Prostate gland (tissue), 2 donors: Measurements from ENCODE around the gene PSTPIP1. TPM values are rescaled to one million over a fixed set of nuclear protein-coding genes. Genes with fewer than 3 reads are reported as not detected.

Experiments
- DNase-seq: peaks from one replicate; pipeline ENCODE4 v3.0.0-alpha.2; 2019; ENCODE audit warnings: low spot score
- H3K27ac ChIP-seq, 2 donors: fragments of 200-600 bp; sonication (generic); 2 replicates each; pipeline ENCODE4 v1.5.1; 2017 to 2019
- H3K27me3 ChIP-seq: fragments of 200-600 bp; sonication (generic); replicated peaks from 2 replicates; pipeline ENCODE4 v1.5.1; 2019; ENCODE audit not compliant: insufficient read depth
- H3K36me3 ChIP-seq, 2 donors: fragments of 200-600 bp; sonication (generic); 1 replicate in 1 of 2; 2 replicates in 1 of 2; pipeline versions ENCODE4 v1.5.1 to v1.8.1; 2017 to 2019
- H3K4me1 ChIP-seq: fragments of 200-600 bp; sonication (generic); replicated peaks from 2 replicates; pipeline ENCODE4 v1.5.1; 2019
- H3K4me3 ChIP-seq, 2 donors: fragments of 200-600 bp; sonication (generic); 2 replicates each; pipeline ENCODE4 v1.5.1; 2017 to 2019
- H3K9me3 ChIP-seq: fragments of 200-600 bp; sonication (generic); 2 replicates; pipeline ENCODE4 v1.5.1; 2017
- CTCF ChIP-seq, 4 experiments: fragments of 200-600 bp in 2 of 4; fragments of 450-650 bp in 2 of 4; sonication (generic) in 2 of 4; IDR thresholded peaks; 1 replicate in 3 of 4; 2 replicates in 1 of 4; pipeline ENCODE4 v1.5.1; 2016 to 2019; ENCODE audit warnings: antibody characterized with exemption in 4 of 4, mild to moderate bottlenecking in 2 of 4, moderate library complexity in 2 of 4
- POLR2A ChIP-seq: fragments of 450-650 bp; IDR thresholded peaks from one replicate; pipeline ENCODE4 v1.6.1; 2016; ENCODE audit warnings: antibody characterized with exemption, mild to moderate bottlenecking
- POLR2AphosphoS5 ChIP-seq: sonication (generic); formaldehyde crosslinking; IDR thresholded peaks from one replicate; pipeline ENCODE4 v1.6.1; 2017; ENCODE audit warnings: antibody characterized with exemption
- WGBS: methylation state at CpG from one replicate; pipeline ENCODE4 v1.1.5; 2018; 5-methylcytosine and 5-hydroxymethylcytosine counted together
- intact Hi-C: fragments of 100-400 bp; cut with DNase I; formaldehyde crosslinking; loops from one replicate; pipeline ENCODE4 v1.14.2; 2022
- total RNA-seq, 2 donors: library from RNA; depleted of rRNA; stranded (reverse); fragments of >200 nt; gene quantifications; one replicate each; pipeline ENCODE4 v1.1.0, GENCODE V29; 2016

Gene PSTPIP1
- total RNA-seq, 2 donors from 2014 or later: 2.1 to 7.0 TPM

GRCh38 chr15:76978522-76979330, 16.2 kb upstream of the PSTPIP1 start:
- DNase-seq: no peak
- Histone ChIP-seq H3K27ac (no peak overlapping the region), H3K9me3 (no peaks in the 10 kb centered on the region), H3K4me1 (no peaks in the 10 kb centered on the region), H3K36me3 (no peaks in the 10 kb centered on the region), H3K27me3 (no peaks in the 10 kb centered on the region), H3K4me3 (no peak overlapping the region)
- TF ChIP-seq CTCF (IDR thresholded peaks at IDR 0.05) (no peak), POLR2AphosphoS5 (no peak), POLR2A (no peak)
- WGBS: 92% methylated on average over 18 of the region's 18 CpGs
- intact Hi-C loops: no loop called here

- no peak overlapping the region for H3K4me3 ChIP-seq
- WGBS: 96% methylated on average over 23 of the region's 23 CpGs
Measured at GRCh38 chr15:76979331-76979925, 15.5 kb upstream of the PSTPIP1 start.

GRCh38 chr15:76979996-76980520, 14.9 kb upstream of the PSTPIP1 start:
- H3K4me1 ChIP-seq: no peaks in the 10 kb centered on the region
- WGBS: 91% methylated on average over 7 of the region's 7 CpGs
- H3K27ac ChIP-seq: no peak overlapping the region
- no peak overlapping the region for H3K4me3 ChIP-seq
- no peaks in the 10 kb centered on the region for H3K9me3 ChIP-seq
- TF ChIP-seq POLR2AphosphoS5 (no peak), CTCF (IDR thresholded peaks at IDR 0.05) (no peak), POLR2A (no peak)
- H3K27me3 ChIP-seq: no peaks in the 10 kb centered on the region
- H3K36me3 ChIP-seq: no peaks in the 10 kb centered on the region
- DNase-seq: no peak
- intact Hi-C loops: no loop called here

More at GRCh38 chr15:76979331-76979925, 15.5 kb upstream of the PSTPIP1 start:
- intact Hi-C loops: no loop called here
- H3K27me3 ChIP-seq: no peaks in the 10 kb centered on the region
- TF ChIP-seq POLR2A (no peak), POLR2AphosphoS5 (no peak), CTCF (IDR thresholded peaks at IDR 0.05) (no peak)
- no peak overlapping the region for H3K27ac ChIP-seq
- no peak for DNase-seq
- no peaks in the 10 kb centered on the region for H3K9me3 ChIP-seq
- H3K4me1 ChIP-seq: no peaks in the 10 kb centered on the region
- no peaks in the 10 kb centered on the region for H3K36me3 ChIP-seq

- Histone ChIP-seq H3K27me3 (no peaks in the 10 kb centered on the region), H3K36me3 (no peaks in the 10 kb centered on the region), H3K9me3 (no peaks in the 10 kb centered on the region), H3K4me3 (no peak overlapping the region), H3K27ac (no peak overlapping the region), H3K4me1 (no peaks in the 10 kb centered on the region)
- 88% methylated on average over 9 of the region's 9 CpGs for WGBS
- no peak for DNase-seq
- intact Hi-C loops: no loop called here
- TF ChIP-seq POLR2A: no peak
- no peak for TF ChIP-seq CTCF (IDR thresholded peaks at IDR 0.05)
- no peak for TF ChIP-seq POLR2AphosphoS5
Measured at GRCh38 chr15:76982356-76982755, 12.6 kb upstream of the PSTPIP1 start.

GRCh38 chr15:76982756-76983155, 12.2 kb upstream of the PSTPIP1 start:
- Histone ChIP-seq H3K4me1 (no peaks in the 10 kb centered on the region), H3K27me3 (no peaks in the 10 kb centered on the region), H3K4me3 (no peak overlapping the region), H3K27ac (no peak overlapping the region), H3K9me3 (no peaks in the 10 kb centered on the region), H3K36me3 (no peaks in the 10 kb centered on the region)
- 80% methylated on average over 6 of the region's 6 CpGs for WGBS
- TF ChIP-seq CTCF (IDR thresholded peaks at IDR 0.05) (no peak), POLR2A (no peak), POLR2AphosphoS5 (no peak)
- intact Hi-C loops: no loop called here
- DNase-seq: no peak
